GM19463 (cell line): ENCODE data around the gene KIAA1328.

Experiments
- ATAC-seq: cut with Tn5 transposase; IDR thresholded peaks from one replicate; pipeline ENCODE4 v1.9.1; 2021; ENCODE audit warnings: mild to moderate bottlenecking, moderate library complexity; ENCODE audit not compliant: unreplicated experiment

KIAA1328 gene

DNA sequence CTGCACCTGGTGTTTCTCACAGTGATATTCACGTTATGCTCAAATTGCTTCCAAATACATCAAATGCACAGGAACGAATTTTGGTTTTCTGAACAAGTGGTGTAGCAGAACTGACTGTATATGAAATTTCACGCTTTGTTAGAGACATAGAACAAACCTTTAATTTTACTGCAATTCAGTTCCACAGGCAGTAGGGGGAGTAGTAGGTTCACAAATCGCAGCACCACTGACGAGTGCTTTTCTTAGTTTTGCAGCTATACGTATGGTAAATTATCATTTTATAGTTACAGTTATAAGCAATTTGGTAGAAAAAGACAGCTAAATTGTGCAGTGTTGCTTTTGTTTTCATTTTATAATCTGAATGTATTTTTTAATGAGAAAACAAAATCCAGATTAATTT lies 113.3 kb downstream of the KIAA1328 start:
- ATAC-seq, result no peak

DNA sequence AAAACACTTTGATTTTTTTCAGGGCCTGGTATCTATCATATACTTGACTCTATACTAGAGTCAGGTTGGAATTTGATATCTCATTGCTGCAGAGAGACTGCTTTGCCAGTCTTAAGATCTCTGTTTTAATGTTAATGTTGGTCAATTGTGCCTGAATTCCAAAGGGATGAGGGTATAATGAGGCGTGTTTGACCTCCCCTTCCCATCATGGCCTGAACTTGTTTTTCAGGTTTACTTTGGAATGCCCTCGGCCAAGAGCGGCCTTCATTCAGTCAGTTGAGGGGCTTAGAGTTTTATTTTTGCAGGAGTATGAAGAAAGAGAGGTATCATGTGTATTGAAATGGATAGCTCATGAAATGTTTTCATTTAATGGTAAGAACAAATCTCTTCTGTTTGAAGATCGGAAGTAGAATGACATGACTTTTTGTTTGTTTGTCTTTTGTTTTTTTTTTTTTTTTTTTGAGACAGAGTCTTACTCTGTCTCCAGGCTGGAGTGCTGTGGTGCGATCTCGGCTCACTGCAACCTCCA lies 119.0 kb downstream of the KIAA1328 start:
- ATAC-seq, result no peak

DNA sequence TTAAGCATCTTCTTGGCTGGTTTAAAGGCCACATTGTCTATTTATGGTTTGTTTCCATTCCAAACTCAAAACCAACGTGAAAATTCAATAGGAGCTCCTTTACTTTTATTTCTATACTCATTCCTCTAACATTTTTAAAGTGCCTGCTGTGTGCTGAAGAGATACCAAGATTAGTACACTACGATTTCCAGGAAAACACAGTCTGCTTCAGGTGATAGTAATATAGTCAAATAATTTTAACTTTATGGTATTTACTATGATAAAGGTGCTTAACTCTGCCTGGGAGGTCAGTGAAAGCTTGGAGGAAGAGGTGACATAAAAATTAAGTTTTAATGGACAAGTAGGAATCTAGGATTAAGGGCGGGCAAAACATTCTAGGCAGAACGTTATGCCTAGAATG lies 121.4 kb downstream of the KIAA1328 start:
- no peak for ATAC-seq

DNA sequence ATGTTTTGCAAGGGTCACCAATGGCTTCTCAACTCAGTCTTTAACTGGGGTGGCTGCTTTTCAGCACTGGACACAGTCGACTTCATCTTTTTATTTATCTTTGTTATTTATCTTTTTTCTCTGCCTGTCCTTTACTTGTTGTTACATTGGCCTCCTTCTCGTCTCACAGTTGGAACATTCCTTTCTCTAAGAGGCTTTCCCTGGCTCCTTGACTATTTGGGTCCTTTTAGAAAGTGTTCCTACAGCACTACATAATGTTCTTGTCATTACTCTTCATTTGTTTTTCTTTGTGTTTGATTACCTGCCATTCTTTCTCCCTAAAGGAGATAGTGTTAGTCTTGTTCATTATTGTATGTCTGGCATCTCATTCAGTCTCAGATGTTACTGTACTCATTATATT lies 122.0 kb downstream of the KIAA1328 start:
- ATAC-seq, result no peak

DNA sequence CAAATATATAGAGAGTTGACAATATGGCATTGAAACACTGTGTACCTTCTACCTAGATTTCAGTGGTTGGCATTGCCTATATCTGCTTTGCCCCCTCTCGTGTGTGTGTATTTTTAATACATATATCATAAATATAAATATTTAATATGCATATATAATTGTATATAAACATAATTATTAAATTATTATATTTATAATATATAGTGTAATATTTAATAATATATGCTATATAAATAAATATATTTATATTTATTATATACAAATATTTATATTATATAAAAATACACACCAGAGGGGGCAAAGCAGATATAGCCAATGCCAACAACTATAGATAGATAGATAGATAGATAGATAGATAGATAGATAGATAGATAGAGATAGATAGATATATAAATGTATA lies 124.1 kb downstream of the KIAA1328 start:
- ATAC-seq, result no peak

DNA sequence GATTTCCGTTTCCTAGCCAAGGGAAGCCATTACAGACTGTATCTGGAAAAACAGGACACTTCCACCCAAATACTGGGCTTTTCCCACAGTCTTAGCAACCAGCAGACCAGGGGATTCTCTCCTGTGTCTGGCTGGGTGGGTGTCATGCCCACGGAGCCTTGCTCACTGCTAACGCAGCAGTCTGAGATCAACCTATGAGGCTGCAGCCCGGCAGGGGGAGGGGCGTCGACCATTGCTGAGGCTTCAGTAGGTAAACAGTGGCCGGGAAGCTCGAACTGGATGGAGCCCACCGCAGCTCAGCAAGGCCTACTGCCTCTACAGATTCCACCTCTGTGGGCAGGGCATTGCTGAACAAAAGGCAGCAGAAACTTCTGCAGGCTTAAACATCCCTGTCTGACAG lies 131.1 kb downstream of the KIAA1328 start:
- no peak for ATAC-seq

DNA sequence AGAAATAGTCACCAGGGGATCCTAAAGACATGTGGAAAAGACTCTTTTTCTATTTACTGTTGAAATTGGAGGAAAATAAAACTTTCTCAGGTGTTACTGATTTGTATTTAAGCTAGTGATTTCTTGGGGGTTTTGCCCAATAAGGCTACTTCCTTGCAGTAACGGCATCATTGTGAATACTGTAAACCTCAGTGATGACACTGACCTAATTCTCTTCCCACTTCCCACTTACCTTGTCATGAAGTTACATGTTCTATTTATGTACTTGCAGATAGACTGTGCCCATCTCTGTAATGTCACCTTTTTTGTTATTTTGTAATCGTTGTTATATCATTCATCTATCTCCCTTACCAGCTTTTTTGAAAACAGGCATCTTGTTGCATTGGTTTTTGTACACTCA lies 134.5 kb downstream of the KIAA1328 start:
- no peak for ATAC-seq

DNA sequence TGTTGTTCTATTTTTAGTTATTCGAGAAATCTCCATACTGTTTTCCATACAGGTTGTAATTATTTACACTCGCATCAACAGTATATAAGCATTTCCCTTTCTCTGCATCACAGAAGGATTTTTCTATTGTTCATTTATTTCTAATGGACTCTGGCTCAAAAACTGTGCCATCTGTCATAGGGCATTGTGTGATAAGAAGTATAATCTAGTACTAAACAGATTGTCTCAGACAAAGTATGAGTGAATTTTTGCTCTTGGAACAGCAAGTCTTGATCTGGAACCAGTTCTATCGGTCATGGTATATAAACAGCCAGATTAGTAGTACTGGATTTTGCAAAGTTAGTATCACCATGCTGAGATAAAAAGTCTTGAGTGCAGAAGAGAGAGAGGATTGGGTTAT lies 145.8 kb downstream of the KIAA1328 start:
- ATAC-seq, result no peak

DNA sequence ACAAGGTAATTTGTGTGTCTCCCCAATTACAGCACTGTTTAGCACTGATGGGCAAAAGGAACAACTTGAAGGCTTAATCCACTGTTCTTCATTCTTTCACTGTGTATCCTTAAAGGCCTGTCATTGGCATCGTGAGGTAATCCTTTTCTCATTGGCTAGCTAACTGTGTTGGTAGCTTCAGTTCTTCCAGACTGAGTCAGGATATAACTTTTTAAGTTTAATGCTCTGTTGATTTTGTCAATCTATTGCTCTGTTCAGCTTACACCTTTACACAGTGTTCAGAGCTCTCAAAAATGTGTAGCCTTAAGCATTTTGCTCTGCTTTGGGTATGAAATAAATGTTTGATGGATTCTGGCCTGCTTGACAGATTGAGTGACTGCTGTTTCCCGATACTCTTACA lies 148.2 kb downstream of the KIAA1328 start:
- ATAC-seq, result no peak

DNA sequence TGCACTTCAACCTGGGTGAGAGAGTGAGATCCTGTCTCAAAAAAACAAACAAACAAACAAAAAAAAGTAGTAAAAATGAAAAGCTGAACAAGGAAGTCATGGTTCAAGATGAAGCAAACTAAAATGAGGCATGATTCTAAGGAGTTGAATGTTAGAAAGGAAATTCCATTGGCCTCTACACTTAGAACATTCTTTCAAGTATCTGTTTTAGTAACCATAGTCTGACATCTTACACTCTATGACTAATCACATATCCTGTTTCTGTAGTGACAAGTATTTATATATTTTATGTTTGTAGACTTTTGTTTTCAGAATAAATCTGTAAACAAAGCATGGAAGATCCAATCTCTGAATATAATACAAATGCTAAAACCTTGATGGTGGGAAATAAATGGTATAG lies 164.1 kb downstream of the KIAA1328 start:
- no peak for ATAC-seq

DNA sequence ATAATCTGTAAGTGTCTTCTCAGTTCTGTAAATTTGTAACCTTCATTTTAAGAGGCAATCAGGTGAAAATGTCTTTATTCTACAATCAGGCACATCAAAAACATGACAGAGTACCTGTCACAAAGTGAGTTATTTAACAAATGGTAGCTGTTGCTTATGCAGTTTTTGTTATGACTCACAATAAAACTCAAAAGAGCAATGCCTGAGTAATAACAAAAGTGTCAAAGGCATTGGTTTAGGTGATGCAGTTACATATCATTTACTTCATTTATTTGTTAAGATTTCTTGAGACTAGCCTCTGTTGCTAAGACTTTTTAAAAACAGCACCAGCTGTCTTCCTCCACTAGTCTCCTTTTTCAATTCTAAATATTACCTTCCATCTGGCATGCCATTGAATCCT lies 177.8 kb downstream of the KIAA1328 start:
- ATAC-seq, result peak; percentile 92

DNA sequence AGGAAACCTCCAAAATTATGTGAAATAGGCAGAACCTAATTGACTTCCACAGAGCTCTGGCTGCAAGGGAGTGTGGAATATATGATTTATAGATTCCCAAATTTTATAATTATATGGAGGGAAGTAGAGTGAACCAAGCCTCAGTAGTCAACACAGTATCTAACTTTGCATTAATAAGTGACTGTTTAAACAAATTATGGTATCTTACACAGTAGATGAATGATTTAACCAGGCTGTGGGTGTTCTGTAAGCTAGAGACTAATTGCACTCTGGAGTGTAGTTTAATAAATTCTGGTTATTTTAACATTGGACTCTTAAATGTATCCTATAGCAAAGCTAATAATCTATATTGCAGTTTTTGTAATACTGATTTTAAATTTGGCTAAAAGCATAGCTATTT lies 183.5 kb downstream of the KIAA1328 start:
- no peak for ATAC-seq

DNA sequence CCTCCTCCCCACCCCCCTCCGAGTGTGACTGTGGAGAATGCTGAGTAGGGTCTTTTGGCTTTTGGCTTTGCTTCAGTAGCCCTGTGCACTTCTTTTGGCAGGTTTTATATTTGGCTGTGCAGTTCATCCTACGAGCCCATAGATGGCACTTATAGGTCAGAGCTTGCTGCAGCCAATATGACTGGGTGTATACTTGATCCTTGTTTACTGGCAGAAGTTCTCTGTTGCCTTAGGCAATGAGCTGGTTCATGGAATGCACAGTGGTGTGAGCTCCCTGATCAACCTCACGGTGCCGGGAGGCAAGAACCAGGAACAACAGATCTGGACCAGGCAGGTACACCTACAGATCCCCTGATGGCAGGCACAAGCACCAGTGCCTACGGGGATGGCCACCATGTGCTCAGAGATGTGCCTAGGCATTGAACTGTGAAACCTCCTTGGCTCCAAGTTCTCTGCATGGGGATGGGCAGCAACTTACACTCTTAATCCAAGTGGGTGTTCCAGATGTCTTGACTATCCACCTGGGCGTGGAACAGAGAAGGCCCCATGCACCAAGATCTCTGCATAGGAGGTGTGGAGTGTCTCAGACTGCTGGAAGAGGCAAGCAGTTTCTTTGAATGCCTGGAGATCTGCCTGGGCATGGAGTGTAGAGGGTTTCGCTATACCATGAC lies 190.4 kb downstream of the KIAA1328 start:
- ATAC-seq, result no peak

DNA sequence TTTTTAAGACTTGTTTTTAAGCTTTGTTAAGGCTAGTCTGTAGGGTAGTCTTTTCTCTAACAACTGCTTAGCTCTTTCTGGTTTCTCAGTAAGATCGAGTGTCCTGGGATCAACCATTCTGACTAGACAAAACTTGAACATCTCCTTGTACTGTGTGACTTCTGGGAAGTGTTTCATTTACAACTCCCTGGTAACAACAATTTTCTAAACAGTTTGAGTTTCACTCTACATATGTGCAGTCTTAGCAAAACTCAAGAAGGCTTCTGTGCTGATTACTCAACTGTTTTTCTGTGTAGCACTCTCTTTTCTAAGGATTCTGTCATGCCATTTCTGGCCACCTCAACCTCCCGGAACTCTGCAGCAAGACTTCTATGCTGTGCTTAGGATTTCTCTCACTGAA lies 204.5 kb downstream of the KIAA1328 start:
- ATAC-seq, result no peak

DNA sequence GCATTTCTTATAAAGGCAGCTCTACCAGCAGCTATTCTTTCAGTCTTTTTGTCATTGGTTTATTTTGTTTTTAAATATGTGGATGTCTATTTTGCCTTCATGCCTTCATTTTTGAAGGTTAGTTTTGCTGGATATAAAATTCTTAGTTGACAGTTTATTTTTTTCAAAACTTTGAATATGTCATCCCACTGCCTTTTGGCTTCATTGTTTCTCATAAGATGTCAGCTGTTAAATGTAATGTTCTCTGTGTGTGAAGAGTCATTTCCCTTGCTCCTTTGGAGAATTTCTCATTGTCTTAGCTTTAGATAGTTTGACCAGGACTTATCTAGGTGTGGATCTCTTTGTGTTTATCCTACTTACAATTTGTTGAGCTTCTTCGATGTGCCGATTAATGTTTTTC lies 213.5 kb downstream of the KIAA1328 start:
- no peak for ATAC-seq

DNA sequence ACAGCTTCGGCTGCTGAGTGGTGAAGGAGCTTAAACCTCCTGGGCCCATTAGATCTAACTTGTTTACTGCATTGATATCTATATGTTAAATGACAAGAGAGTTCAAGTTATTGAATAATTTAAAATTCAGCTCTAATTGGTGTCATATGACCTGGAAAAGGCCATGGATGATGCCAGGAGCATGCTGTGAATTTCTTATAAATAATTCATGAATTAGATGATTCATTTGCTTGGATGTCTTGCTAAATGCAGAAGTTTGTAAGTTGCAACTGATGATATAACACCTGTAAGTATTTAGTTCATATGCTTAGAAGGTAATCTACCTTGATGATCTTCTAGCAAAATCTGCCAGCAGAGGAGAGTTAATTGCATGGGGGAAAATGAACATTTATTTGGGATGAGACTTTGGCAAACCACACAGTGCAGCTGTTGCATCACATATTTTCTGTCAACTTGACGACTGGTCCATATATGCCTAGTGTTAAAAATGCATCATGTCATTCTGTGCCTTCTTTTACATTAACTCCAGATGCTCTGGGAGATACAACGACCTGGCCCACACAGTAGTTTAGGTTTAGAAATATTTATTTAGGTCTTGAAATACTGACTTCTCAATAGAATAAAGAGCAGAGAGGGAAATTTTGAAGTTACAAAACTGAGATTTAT lies 226.3 kb downstream of the KIAA1328 start:
- ATAC-seq, result no peak

DNA sequence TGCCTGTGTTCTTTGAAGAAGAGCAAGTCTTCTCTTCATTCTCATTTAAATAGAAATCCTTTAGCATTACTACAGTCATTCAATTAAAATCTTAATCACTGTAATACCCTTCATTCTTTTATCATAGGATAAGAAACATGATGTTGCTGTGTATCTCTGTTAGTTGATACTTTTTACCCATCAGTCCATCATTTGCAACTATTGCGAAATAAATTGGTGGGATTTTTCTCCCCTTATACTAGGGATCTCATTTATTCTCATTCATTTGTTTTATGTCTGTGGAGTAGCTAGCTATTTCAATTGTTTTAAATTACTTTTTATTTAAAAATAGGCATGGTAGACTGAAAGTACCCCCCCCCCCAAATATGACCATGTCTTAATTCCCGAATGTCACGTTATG lies 235.3 kb downstream of the KIAA1328 start:
- no peak for ATAC-seq

DNA sequence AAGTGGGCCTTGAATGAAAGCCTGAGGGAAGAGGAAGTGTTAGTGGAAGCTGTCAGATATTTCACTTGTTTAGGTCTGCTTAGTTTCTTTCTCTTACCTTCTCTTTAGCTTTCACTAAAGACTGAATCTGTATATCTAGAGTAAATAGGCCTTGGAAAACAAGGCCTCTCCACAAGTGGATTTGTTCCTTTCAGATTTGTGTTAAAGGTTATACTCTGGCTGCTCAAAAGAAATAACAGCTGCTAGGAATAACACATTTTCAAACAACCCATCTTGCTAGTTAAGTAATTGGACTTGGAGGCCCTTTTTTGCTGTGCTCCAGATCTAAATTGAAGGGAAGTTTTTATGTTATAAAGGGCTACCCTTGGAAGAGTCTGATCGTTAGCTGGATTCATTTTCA lies 236.3 kb downstream of the KIAA1328 start:
- no peak for ATAC-seq

DNA sequence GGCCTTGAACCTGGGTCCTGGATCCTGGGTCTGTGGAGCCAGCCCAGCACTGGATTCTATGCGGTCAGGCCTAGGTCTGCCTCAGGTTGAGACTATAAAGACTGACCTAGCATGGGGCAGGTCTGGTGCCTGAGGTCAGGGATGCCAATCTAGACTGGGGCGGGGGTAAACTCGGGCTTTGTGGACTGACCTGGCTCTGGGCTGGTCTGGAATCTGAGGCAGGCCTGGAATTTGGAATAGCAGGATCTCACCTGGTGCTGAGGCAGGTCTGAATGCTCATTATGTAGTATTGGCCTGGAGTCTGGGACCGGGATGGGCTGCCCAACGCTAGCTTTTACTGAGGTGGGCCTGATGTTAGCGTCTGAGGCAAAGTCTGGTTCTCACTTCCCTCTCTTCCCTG lies 256.0 kb downstream of the KIAA1328 start:
- ATAC-seq, result no peak

DNA sequence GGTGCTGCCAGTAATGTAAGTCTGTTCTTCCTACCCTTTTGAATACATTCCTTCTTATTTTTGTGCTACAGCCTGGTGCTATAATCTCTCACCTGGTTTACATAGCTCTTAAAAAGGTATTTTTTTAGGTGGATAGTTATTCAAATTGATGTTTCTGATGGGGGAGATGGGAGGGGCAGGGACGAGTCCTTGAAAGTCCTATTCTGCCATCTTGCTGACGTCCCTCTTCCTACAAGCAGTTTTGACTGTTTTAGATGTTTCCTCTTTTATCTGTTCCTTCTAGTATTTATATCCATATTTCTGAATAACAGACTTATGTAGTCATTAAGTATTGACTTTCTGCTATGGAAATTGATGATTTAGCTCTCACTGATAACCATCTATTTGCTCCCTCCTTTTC lies 256.4 kb downstream of the KIAA1328 start:
- no peak for ATAC-seq

DNA sequence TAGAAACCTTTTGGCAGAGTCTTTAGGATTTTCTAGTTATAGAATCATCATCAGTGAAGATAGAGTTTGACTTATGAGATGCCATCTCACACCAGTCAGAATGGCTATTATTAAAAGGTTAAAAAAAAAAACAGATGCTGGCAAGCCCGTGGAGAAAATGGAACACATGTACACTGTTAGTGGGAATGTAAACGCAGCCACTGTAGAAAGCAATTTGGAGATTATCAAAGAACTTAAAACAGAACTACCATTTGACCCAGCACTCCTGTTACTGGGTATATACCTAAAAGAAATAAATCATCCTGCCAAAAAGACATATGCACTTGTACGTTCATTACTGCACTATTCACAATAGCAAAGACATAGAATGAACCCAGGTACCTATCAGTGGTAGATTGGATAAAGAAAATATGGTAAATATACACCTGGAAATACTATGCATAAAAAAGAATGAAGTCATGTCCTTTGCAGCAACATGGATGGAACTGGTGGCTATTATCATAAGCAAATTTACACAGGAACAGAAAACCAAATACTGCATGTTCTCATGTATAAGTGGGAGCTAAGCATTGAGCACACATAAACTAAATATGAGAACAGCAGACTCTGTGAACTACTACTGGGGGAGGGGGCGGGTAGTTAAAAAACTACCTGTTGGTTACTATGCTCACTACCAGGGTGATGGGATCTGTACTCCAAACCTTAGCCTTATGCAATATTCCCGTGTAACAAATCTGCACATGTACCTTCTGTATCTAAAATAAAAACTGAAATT lies 279.0 kb downstream of the KIAA1328 start:
- ATAC-seq, result no peak

DNA sequence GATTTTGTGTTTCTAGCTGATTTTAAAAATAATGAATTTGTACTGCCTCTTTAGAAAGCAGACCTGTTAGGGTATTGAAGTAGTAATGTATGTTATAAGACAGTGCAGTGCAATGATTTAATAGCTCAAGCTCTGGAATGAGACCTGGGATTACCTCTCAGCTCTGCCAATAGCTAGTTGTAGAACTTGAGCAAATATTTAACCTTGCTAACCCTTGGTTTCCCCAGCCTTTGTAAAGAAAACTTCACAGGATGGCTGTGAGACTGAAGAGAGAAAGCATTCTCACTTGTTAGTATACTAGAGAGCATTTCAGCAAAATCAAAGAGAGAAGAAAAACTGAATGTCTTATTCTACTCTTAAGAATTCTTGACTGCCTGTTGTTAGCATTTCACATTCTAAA lies 293.9 kb downstream of the KIAA1328 start:
- no peak for ATAC-seq
